Tibial nerve (tissue), 4 donors: ENCODE results near the gene TOMM40L. TPM values are rescaled to one million over a fixed set of nuclear protein-coding genes. Genes with fewer than 3 reads are reported as not detected.
A peak's percentile ranks its signal among the peaks of the same experiment; 100 is the strongest.

Experiments
- DNase-seq, 2 donors: peaks; one replicate each; pipeline ENCODE4 v3.0.0-alpha.2; 2019; ENCODE audit warnings: low spot score in 2 of 2
- H3K27ac ChIP-seq, 4 donors: fragments of 200-600 bp; sonication (generic) in 3 of 4; one replicate each; pipeline ENCODE4 v1.5.1; 2017 to 2019; ENCODE audit warnings: mild to moderate bottlenecking in 1 of 4
- H3K27me3 ChIP-seq, 2 donors: fragments of 200-600 bp; sonication (generic) in 1 of 2; one replicate each; pipeline versions ENCODE4 v1.5.1 to v1.6.0; 2017 to 2019
- H3K36me3 ChIP-seq, 3 donors: fragments of 200-600 bp; sonication (generic); one replicate each; pipeline ENCODE4 v1.5.1; 2018 to 2019
- H3K4me1 ChIP-seq, 4 donors: fragments of 200-600 bp; sonication (generic) in 3 of 4; one replicate each; pipeline ENCODE4 v1.5.1; 2017 to 2019
- H3K4me3 ChIP-seq, 4 donors: fragments of 200-600 bp; sonication (generic) in 3 of 4; one replicate each; pipeline ENCODE4 v1.5.1; 2017 to 2019; ENCODE audit warnings: mild to moderate bottlenecking in 1 of 4, moderate library complexity in 1 of 4
- H3K9me3 ChIP-seq, 4 donors: fragments of 200-600 bp; sonication (generic) in 3 of 4; one replicate each; pipeline ENCODE4 v1.5.1; 2017 to 2019
- EP300 ChIP-seq, 2 donors: sonication (generic); formaldehyde crosslinking; IDR thresholded peaks; one replicate each; pipeline ENCODE4 v1.6.1; 2017; ENCODE audit warnings: antibody characterized with exemption in 2 of 2, mild to moderate bottlenecking in 1 of 2
- POLR2A ChIP-seq, 2 donors: fragments of 450-650 bp; IDR thresholded peaks; one replicate each; pipeline ENCODE4 v1.6.1; 2017; ENCODE audit warnings: antibody characterized with exemption in 2 of 2, mild to moderate bottlenecking in 2 of 2, moderate library complexity in 2 of 2
- WGBS, 2 donors: methylation state at CpG; one replicate each; pipeline ENCODE4 v1.1.5; 2018; 5-methylcytosine and 5-hydroxymethylcytosine counted together
- total RNA-seq, 4 donors: library from RNA; depleted of rRNA; stranded (reverse); fragments of >200 nt; gene quantifications; one replicate each; pipeline ENCODE4 v1.1.0, GENCODE V29; 2016
- TF ChIP-seq, protein P1 (sequence below), 5 experiments: fragments of 200-600 bp in 3 of 5; fragments of 450-650 bp in 2 of 5; sonication (generic) in 3 of 5; IDR thresholded peaks; one replicate each; pipeline ENCODE4 v1.5.1; 2016 to 2019; ENCODE audit warnings: antibody characterized with exemption in 5 of 5, mild to moderate bottlenecking in 3 of 5, moderate library complexity in 2 of 5

Gene TOMM40L
- total RNA-seq, 4 donors from 2014 or later, result 4.3 to 13.8 (median 8.0) TPM

DNA sequence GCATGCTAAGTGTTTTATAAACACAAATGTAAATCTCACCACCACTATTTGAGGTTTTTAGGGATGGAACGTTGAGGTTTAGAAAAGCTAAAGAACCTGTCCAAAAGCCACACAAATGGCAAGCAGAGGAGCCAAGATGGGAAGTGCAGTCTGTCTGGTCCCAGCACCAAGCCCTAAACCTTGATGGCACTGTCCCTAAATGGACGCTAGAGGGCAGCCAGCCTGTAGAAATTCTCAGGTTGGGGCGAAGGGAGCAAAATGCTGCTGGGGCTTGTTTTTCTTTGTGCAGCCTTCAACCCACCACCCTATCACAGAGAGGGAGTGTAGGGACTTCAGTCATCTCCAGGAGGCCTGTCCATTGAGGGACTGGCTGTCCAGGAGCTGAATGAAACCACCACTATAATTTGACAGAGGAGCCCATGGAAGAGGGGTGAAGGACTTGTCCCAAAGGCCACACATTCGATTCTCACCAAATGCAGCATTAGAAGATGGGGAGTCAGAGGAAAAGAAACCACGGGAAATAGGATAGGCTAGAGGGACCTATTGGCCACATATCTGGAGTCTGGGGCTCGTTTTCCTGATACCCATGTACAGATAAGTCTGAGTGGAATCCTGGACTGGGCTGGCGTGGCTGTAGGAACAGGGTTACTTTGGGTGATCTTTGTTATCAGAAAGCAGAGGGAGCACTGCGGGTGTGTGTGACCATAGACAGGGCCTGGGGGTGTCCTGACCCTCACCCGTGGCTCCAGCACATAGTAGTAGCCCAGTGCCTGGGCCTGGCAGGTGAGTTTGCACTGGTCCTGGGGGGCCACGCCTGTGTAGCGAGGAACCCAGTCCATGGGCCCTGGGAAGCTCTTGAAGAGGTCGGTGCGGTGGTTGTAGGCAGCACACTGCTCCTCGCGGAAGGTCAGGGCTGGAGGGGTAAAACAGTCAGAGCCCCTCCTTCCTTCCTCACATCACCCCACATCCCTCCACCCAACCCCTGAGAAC, 33.1 kb upstream of the TOMM40L start:
- Histone ChIP-seq H3K4me3 (no peak overlapping the region), H3K4me1 (peaks cover 5 to 63% (median 36%) of the 10 kb centered on the region in 4 donors), H3K36me3 (peaks cover 0 to 17% (median 0%) of the 10 kb centered on the region in 3 donors), H3K27me3 (no peaks in the 10 kb centered on the region), H3K27ac (peak overlapping the region in 3 of 4 donors; percentile 62 to 98 (median 97)), H3K9me3 (no peaks in the 10 kb centered on the region)
- peak in 1 of 2 donors; percentile 71 for DNase-seq
- TF ChIP-seq POLR2A (IDR thresholded peaks at IDR 0.05), result no peak
- TF ChIP-seq, protein P1, sequence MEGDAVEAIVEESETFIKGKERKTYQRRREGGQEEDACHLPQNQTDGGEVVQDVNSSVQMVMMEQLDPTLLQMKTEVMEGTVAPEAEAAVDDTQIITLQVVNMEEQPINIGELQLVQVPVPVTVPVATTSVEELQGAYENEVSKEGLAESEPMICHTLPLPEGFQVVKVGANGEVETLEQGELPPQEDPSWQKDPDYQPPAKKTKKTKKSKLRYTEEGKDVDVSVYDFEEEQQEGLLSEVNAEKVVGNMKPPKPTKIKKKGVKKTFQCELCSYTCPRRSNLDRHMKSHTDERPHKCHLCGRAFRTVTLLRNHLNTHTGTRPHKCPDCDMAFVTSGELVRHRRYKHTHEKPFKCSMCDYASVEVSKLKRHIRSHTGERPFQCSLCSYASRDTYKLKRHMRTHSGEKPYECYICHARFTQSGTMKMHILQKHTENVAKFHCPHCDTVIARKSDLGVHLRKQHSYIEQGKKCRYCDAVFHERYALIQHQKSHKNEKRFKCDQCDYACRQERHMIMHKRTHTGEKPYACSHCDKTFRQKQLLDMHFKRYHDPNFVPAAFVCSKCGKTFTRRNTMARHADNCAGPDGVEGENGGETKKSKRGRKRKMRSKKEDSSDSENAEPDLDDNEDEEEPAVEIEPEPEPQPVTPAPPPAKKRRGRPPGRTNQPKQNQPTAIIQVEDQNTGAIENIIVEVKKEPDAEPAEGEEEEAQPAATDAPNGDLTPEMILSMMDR (IDR thresholded peaks at IDR 0.05), result peak; percentile 78 to 90 (median 84)
- TF ChIP-seq EP300 (IDR thresholded peaks at IDR 0.05), result peak in 1 of 2 donors; percentile 33
- 45 to 48% methylated on average over 13 to 14 of the region's 15 CpGs for WGBS, 2 donors

DNA sequence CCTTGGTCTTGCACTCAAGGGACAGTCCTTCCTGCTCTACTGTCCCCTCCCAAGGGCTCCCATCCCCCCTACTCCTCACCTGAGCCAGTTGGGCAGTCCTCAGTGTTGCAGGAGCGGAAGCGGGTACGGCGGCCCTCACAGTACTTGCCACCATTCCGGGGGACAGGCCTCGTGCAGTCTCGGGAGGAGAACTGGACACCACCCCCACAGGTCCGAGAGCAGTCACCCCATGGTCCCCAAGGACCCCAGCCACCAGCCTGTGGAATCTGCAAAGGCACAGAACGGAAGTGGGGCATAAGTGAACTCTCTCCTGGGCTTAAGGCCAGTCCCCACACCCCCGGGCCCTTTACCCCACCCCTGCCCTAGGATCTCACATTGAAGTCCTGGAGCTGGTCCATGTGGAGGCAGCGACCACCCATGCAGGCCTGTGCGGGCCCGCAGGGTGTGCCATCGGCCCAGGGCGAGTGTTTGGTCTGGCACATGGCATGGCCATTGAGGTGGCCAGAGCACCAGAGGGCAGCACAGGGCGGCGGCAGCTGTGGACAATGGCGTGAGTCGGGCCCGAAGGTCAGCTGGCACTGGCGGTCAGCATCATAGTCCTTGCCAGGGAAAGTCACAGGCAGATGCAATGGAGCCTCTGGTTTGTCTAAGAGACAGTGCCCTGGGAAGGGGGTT, 32.2 kb upstream of the TOMM40L start:
- TF ChIP-seq EP300 (IDR thresholded peaks at IDR 0.05) (peak in 1 of 2 donors; percentile 43), POLR2A (IDR thresholded peaks at IDR 0.05) (no peak)
- TF ChIP-seq, protein P1 (IDR thresholded peaks at IDR 0.05), result peak; percentile 19 to 58 (median 42)
- Histone ChIP-seq H3K4me3 (peak overlapping the region in 1 of 4 donors; percentile 13), H3K27ac (peak overlapping the region in 3 of 4 donors; percentile 62 to 98 (median 97)), H3K9me3 (no peaks in the 10 kb centered on the region), H3K4me1 (peaks cover 7 to 72% (median 45%) of the 10 kb centered on the region in 4 donors), H3K36me3 (peaks cover 0 to 17% (median 0%) of the 10 kb centered on the region in 3 donors), H3K27me3 (no peaks in the 10 kb centered on the region)
- 46 to 60% methylated on average over 12 to 16 of the region's 21 CpGs for WGBS, 2 donors
- no peak for DNase-seq

DNA sequence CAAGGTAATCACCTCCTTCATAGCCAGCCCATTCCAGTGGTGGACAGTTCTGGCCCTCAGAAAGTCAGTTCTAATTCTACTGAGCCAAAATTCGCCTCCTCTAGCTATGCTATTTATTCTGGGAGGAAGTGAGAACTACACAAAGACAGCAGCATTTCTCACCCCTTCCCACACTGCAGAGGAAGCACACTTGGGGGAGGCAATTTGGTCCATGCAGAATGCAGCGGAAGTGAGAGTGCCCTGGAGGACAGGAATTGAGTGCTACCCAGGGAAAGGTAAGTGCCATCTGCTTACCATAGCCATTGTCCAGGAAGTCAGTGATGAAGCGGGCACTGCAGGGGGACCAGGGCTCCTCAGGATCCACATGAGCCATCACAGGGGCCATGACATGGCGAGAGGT, 30.7 kb upstream of the TOMM40L start:
- Histone ChIP-seq H3K36me3 (peaks cover 0 to 17% (median 0%) of the 10 kb centered on the region in 3 donors), H3K27ac (peak overlapping the region in 3 of 4 donors; percentile 38 to 98 (median 97)), H3K4me1 (peaks cover 7 to 87% (median 59%) of the 10 kb centered on the region in 4 donors)

DNA sequence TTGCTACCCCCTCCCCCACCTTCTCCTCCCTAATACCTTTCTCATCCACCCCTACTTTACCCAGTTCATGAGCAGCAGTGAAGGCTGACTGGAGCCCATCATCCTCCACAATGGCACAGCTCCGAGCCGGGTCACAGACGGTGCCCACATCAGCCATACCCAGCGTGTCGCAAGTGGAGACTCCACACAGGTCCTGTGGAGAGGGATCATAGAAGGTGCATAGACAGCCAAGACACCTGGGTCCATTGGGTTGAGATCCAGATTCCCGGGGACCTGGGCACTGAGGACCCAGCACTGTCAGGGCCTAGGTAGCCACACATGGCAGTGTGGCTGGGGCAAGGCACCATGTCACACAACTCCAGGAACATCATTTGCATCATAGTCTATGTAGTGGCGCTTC, 29.7 kb upstream of the TOMM40L start:
- no peak for TF ChIP-seq POLR2A (IDR thresholded peaks at IDR 0.05)
- TF ChIP-seq, protein P1 (IDR thresholded peaks at IDR 0.05), result no peak
- no peak for TF ChIP-seq EP300 (IDR thresholded peaks at IDR 0.05)
- Histone ChIP-seq H3K9me3 (no peaks in the 10 kb centered on the region), H3K27me3 (no peaks in the 10 kb centered on the region), H3K36me3 (peaks cover 0 to 10% (median 0%) of the 10 kb centered on the region in 3 donors), H3K4me3 (peak overlapping the region in 2 of 4 donors; percentile 1 to 50), H3K4me1 (peaks cover 7 to 89% (median 68%) of the 10 kb centered on the region in 4 donors), H3K27ac (peak overlapping the region in 3 of 4 donors; percentile 95 to 98 (median 97))
- DNase-seq, result no peak
- 79 to 94% methylated on average over 6 to 7 of the region's 7 CpGs for WGBS, 2 donors

More for the DNA sequence above, 30.7 kb upstream of the TOMM40L start:
- H3K9me3 ChIP-seq, result no peaks in the 10 kb centered on the region
- WGBS, 2 donors, result 72 to 77% methylated on average over 4 of the region's 4 CpGs
- H3K4me3 ChIP-seq, result peak overlapping the region in 1 of 4 donors; percentile 50
- TF ChIP-seq EP300 (IDR thresholded peaks at IDR 0.05) (peak in 1 of 2 donors; percentile 33), POLR2A (IDR thresholded peaks at IDR 0.05) (no peak)
- DNase-seq, result no peak
- H3K27me3 ChIP-seq, result no peaks in the 10 kb centered on the region
